H1 (cell line): Measurements from ENCODE around the gene SEPTIN2. TPM values are rescaled to one million over a fixed set of nuclear protein-coding genes. Genes with fewer than 3 reads are reported as not detected.

Source experiments
- CTCF ChIA-PET: fragments of 300-600 bp; sonication (Branson Sonifier 250); formaldehyde crosslinking; loops from one replicate; lab custom pipeline; 2021; ENCODE audit not compliant: partially characterized antibody; lab: Charles Lee
- POLR2A ChIA-PET: fragments of 300-600 bp; sonication (Branson Sonifier 250); formaldehyde crosslinking; loops from one replicate; lab custom pipeline; 2021; ENCODE audit warnings: inconsistent platforms; ENCODE audit not compliant: partially characterized antibody; lab: Charles Lee
- DNase-seq, 2 experiments: peaks; one replicate each; pipeline versions ENCODE4 v3.0.0 to v3.0.0-alpha.2; 2010 to 2022; ENCODE audit warnings: low spot score in 2 of 2, low read depth in 1 of 2, mixed read lengths in 1 of 2
- FAIRE-seq: peaks from 2 replicates; lab custom pipeline; 2011; peaks lifted over from hg19 to GRCh38; lab: Jason Lieb, UNC
- H2AFZ ChIP-seq: 2 replicates; pipeline ENCODE4 v1.8.1; 2012; ENCODE audit warnings: low read length, inconsistent platforms
- H2AK5ac ChIP-seq: 2 replicates; pipeline ENCODE4 v1.6.1; 2013; ENCODE audit warnings: low read depth, low read length
- H2BK120ac ChIP-seq: replicated peaks from 2 replicates; pipeline ENCODE3; 2013; ENCODE audit warnings: low read depth, low read length, inconsistent platforms
- H2BK12ac ChIP-seq: 2 replicates; pipeline ENCODE4 v1.6.1; 2013; ENCODE audit warnings: low read depth, low read length
- H2BK15ac ChIP-seq: 2 replicates; pipeline ENCODE4 v1.6.1; 2013; ENCODE audit warnings: low read length
- H2BK20ac ChIP-seq: 2 replicates; pipeline ENCODE4 v1.6.1; 2013; ENCODE audit warnings: low read length
- H2BK5ac ChIP-seq: 2 replicates; pipeline ENCODE4 v1.6.1; 2013; ENCODE audit warnings: low read depth, low read length
- H3K14ac ChIP-seq: 2 replicates; pipeline ENCODE4 v1.6.1; 2013; ENCODE audit warnings: inconsistent platforms; ENCODE audit not compliant: insufficient read length
- H3K18ac ChIP-seq: 2 replicates; pipeline ENCODE4 v1.6.1; 2013; ENCODE audit warnings: low read length; ENCODE audit errors: extremely low read depth
- H3K23ac ChIP-seq: 2 replicates; pipeline ENCODE4 v1.6.1; 2013; ENCODE audit warnings: inconsistent platforms; ENCODE audit not compliant: insufficient read length
- H3K23me2 ChIP-seq: 2 replicates; pipeline ENCODE4 v1.6.1; 2013; ENCODE audit warnings: low read depth, low read length
- H3K27ac ChIP-seq: 2 replicates; pipeline ENCODE4 v1.6.1; 2011; ENCODE audit warnings: low read depth, low read length, inconsistent platforms
- H3K27me3 ChIP-seq, 4 experiments: replicated peaks in 1 of 4; 1 replicate in 1 of 4; 2 replicates in 3 of 4; pipeline versions ENCODE4 v1.6.1 to v1.8.1; 2011 to 2013; ENCODE audit warnings: low read length in 3 of 4, mild to moderate bottlenecking in 3 of 4, inconsistent platforms in 2 of 4, mixed read lengths in 2 of 4, moderate library complexity in 1 of 4; ENCODE audit not compliant: control insufficient read depth in 3 of 4, insufficient read depth in 3 of 4; ENCODE audit errors: extremely low read depth in 1 of 4
- H3K36me3 ChIP-seq, 4 experiments: 2 replicates each; pipeline versions ENCODE4 v1.6.1 to v1.8.1; 2011 to 2013; ENCODE audit warnings: mild to moderate bottlenecking in 4 of 4, low read length in 3 of 4, moderate library complexity in 2 of 4, control low read depth in 1 of 4, inconsistent platforms in 1 of 4; ENCODE audit not compliant: insufficient read depth in 4 of 4, control insufficient read depth in 2 of 4
- H3K4ac ChIP-seq: replicated peaks from 2 replicates; pipeline ENCODE3; 2013; ENCODE audit warnings: low read length, low read depth, mixed read lengths, inconsistent platforms; ENCODE audit not compliant: insufficient read length
- H3K4me1 ChIP-seq, 4 experiments: replicated peaks in 1 of 4; 1 replicate in 1 of 4; 2 replicates in 3 of 4; pipeline versions ENCODE4 v1.6.1 to v1.8.1; 2011 to 2013; ENCODE audit warnings: low read length in 3 of 4, inconsistent platforms in 2 of 4, mixed read lengths in 1 of 4; ENCODE audit not compliant: insufficient read depth in 4 of 4, control insufficient read depth in 3 of 4
- H3K4me2 ChIP-seq, 2 experiments: 2 replicates each; pipeline versions ENCODE4 v1.6.1 to v1.8.1; 2011 to 2013; ENCODE audit warnings: low read depth in 2 of 2, low read length in 2 of 2, control low read depth in 1 of 2, inconsistent platforms in 1 of 2, mild to moderate bottlenecking in 1 of 2; ENCODE audit not compliant: insufficient read depth in 1 of 2
- H3K4me3 ChIP-seq, 4 experiments: fragments of 200-600, 300-600 bp in 1 of 4; sonication (generic), shearing (Covaris generic), sonication (Bioruptor Twin) in 1 of 4; 2 replicates each; pipeline versions ENCODE4 v1.5.1 to v1.8.1; 2011 to 2016; ENCODE audit warnings: low read length in 4 of 4, low read depth in 3 of 4, control low read depth in 2 of 4, inconsistent platforms in 2 of 4, mild to moderate bottlenecking in 2 of 4, mixed read lengths in 1 of 4, moderate library complexity in 1 of 4; ENCODE audit not compliant: insufficient read depth in 2 of 4; ENCODE audit errors: extremely low read depth in 1 of 4
- H3K56ac ChIP-seq: replicated peaks from 2 replicates; pipeline ENCODE3; 2013; ENCODE audit warnings: low read depth, mild to moderate bottlenecking, mixed read lengths, low read length, inconsistent platforms; ENCODE audit not compliant: insufficient read length
- H3K79me1 ChIP-seq: 2 replicates; pipeline ENCODE4 v1.6.1; 2013; ENCODE audit warnings: low read depth, low read length, control low read depth
- H3K79me2 ChIP-seq, 2 experiments: 2 replicates each; pipeline versions ENCODE4 v1.6.1 to v1.8.1; 2012 to 2013; ENCODE audit warnings: low read length in 2 of 2, mild to moderate bottlenecking in 2 of 2, inconsistent platforms in 1 of 2; ENCODE audit not compliant: insufficient read depth in 2 of 2, control insufficient read depth in 1 of 2
- H3K9ac ChIP-seq, 4 experiments: replicated peaks in 1 of 4; 1 replicate in 1 of 4; 2 replicates in 3 of 4; pipeline versions ENCODE4 v1.6.1 to v1.8.1; 2011 to 2013; ENCODE audit warnings: low read depth in 3 of 4, low read length in 3 of 4, control low read depth in 2 of 4, mild to moderate bottlenecking in 2 of 4, moderate library complexity in 2 of 4, inconsistent platforms in 1 of 4; ENCODE audit errors: extremely low read depth in 1 of 4
- H3K9me3 ChIP-seq, 2 experiments: 2 replicates each; pipeline versions ENCODE4 v1.6.1 to v1.8.1; 2012 to 2013; ENCODE audit warnings: mild to moderate bottlenecking in 2 of 2, moderate library complexity in 2 of 2, control low read depth in 1 of 2, inconsistent platforms in 1 of 2, low read depth in 1 of 2, low read length in 1 of 2, mixed read lengths in 1 of 2; ENCODE audit not compliant: insufficient read depth in 2 of 2
- H4K20me1 ChIP-seq, 2 experiments: replicated peaks in 1 of 2; 2 replicates each; pipeline versions ENCODE3 to v1.8.1; 2011 to 2013; ENCODE audit warnings: inconsistent platforms in 2 of 2, low read length in 2 of 2, mild to moderate bottlenecking in 1 of 2; ENCODE audit not compliant: insufficient read depth in 2 of 2, control insufficient read depth in 1 of 2
- H4K5ac ChIP-seq: 2 replicates; pipeline ENCODE4 v1.6.1; 2013; ENCODE audit warnings: low read length, low read depth, mixed read lengths, inconsistent platforms; ENCODE audit not compliant: insufficient read length
- H4K8ac ChIP-seq: 2 replicates; pipeline ENCODE4 v1.8.0; 2013; ENCODE audit warnings: mild to moderate bottlenecking, moderate library complexity, low read length, inconsistent platforms; ENCODE audit not compliant: insufficient read depth; ENCODE audit errors: extremely low read depth
- H4K91ac ChIP-seq: replicated peaks from 2 replicates; pipeline ENCODE3; 2013; ENCODE audit warnings: low read length, mixed read lengths, inconsistent platforms; ENCODE audit not compliant: insufficient read length
- CHD1 ChIP-seq: IDR thresholded peaks from 2 replicates; pipeline ENCODE4 v1.6.1; 2012; ENCODE audit warnings: low read depth, low read length, improper control_type of control experiment
- WGBS, 2 experiments: shearing (Covaris generic) in 1 of 2; methylation state at CpG; one replicate each; pipeline versions ENCODE4 v1.1.6 to v1.1.7; 2013 to 2015; ENCODE audit warnings: low lambda C conversion rate in 2 of 2, mixed read lengths in 2 of 2, inconsistent platforms in 1 of 2, low coverage in 1 of 2, missing lambda C conversion rate in 1 of 2; ENCODE audit not compliant: insufficient replicate concordance in 2 of 2, insufficient coverage in 1 of 2, insufficient read length in 1 of 2; ENCODE audit errors: extremely low coverage in 1 of 2, missing lambda C conversion rate in 1 of 2; 5-methylcytosine and 5-hydroxymethylcytosine counted together
- polyA plus RNA-seq, 7 experiments: library from polyadenylated mRNA; depleted of rRNA in 3 of 7; stranded (reverse) in 5 of 7; unstranded in 2 of 7; fragments of >200 nt in 5 of 7; fragments of 200-250 nt in 2 of 7; gene quantifications; 1 replicate in 5 of 7; 2 replicates in 1 of 7; 4 replicates in 1 of 7; pipeline versions ENCODE4 v1.2.1 to v1.2.3, GENCODE V29; 2011 to 2013; ENCODE audit warnings: missing spikeins in 2 of 7, mixed read lengths in 2 of 7
- total RNA-seq: library from RNA; stranded (reverse); fragmentation: NEBNext Ultra II Directional; extraction: Animal tissue kit (Norgen Biotek cat#: 25700); gene quantifications from 2 replicates; pipeline ENCODE4 v1.2.1, GENCODE V29; 2021

The SEPTIN2 gene
- total and polyA plus RNA-seq, 2 of the 8 experiments (the other 6 are each of a cell fraction or from before 2014, with no cell fraction given), result 392 to 650 TPM

GRCh38 chr2:241356871-241357260 lies 41.1 kb downstream of the SEPTIN2 start:
- DNase-seq (no peak), FAIRE-seq (no peak)
- H3K79me2 ChIP-seq, result peaks cover 0 to 46% of the 10 kb centered on the region in 2 experiments; a peak in 3 of 4 replicates
- no peak overlapping the region for H3K27ac ChIP-seq
- H4K5ac ChIP-seq, result no peak overlapping the region
- H4K91ac ChIP-seq, result no peak overlapping the region
- POLR2A ChIA-PET, result interaction anchor here (1.4 to 1.7 kb wide), 2 partner anchors 15 to 42 kb away, joined by 6 to 7 read pairs; partner anchors contain the start of genes HDLBP and SEPTIN2
- WGBS, 2 experiments, result 57% methylated on average over 5 of the region's 5 CpGs; no CpG with 5 or more reads in 1 of the 2 experiments
- no peak overlapping the region for H3K23ac ChIP-seq
- H3K4me2 ChIP-seq, result peak overlapping the region; percentile 75 to 82
- H3K9me3 ChIP-seq, result no peaks in the 10 kb centered on the region
- H2BK15ac ChIP-seq, result no peak overlapping the region
- H3K56ac ChIP-seq, result no peak overlapping the region
- peaks cover 7% of the 10 kb centered on the region; the same call in 1 of the 2 replicates for H3K79me1 ChIP-seq
- H3K4ac ChIP-seq, result no peak overlapping the region
- H4K8ac ChIP-seq, result no peak overlapping the region
- peaks cover under 1 to 24% (median 14%) of the 10 kb centered on the region in 4 experiments; a peak in 6 of 8 replicates for H3K36me3 ChIP-seq
- peaks cover 5 to 10% of the 10 kb centered on the region in 2 experiments for H4K20me1 ChIP-seq
- H2BK5ac ChIP-seq, result no peak overlapping the region
- no peaks in the 10 kb centered on the region for H3K27me3 ChIP-seq
- no peak overlapping the region for H2BK20ac ChIP-seq
- no peak for TF ChIP-seq CHD1
- peak overlapping the region; percentile 66 to 85 (median 74) for H3K4me3 ChIP-seq
- peaks cover 1 to 10% (median 7%) of the 10 kb centered on the region in 4 experiments; a peak in 6 of 7 replicates for H3K4me1 ChIP-seq
- no peak overlapping the region for H2BK120ac ChIP-seq
- no peak overlapping the region for H2AK5ac ChIP-seq
- no peak overlapping the region for H3K14ac ChIP-seq
- CTCF ChIA-PET, result no interaction called here
- H3K23me2 ChIP-seq, result peaks cover 9% of the 10 kb centered on the region
- H3K18ac ChIP-seq, result no peak overlapping the region
- H2AFZ ChIP-seq, result no peak overlapping the region
- no peak overlapping the region for H2BK12ac ChIP-seq
- peak overlapping the region in 3 of 4 experiments; percentile 49 to 57 (median 52); a peak in 4 of 7 replicates for H3K9ac ChIP-seq
